Natural killer cell (primary cell): ENCODE measurements around the gene ACYP2. TPM values are rescaled to one million over a fixed set of nuclear protein-coding genes. Genes with fewer than 3 reads are reported as not detected.

Experiments
- ATAC-seq, 3 donors: fragments of 150-1000 bp in 2 of 3; fragments of 200-7000 bp in 1 of 3; cut with Tn5 transposase; 1 replicate in 1 of 3; 2 replicates in 2 of 3; pipeline ENCODE4 v1.10.0; 2021; ENCODE audit warnings: mild to moderate bottlenecking in 2 of 3, moderate library complexity in 2 of 3
- DNase-seq, 2 donors: peaks; one replicate each; pipeline versions ENCODE4 v3.0.0 to v3.0.0-alpha.2; 2013 to 2021; ENCODE audit warnings: mixed read lengths in 1 of 2
- H3K27ac ChIP-seq: one replicate; pipeline ENCODE4 v1.5.1; 2013; ENCODE audit warnings: mild to moderate bottlenecking, low read length
- H3K27me3 ChIP-seq: one replicate; pipeline ENCODE4 v1.6.1; 2013; ENCODE audit warnings: low read length; ENCODE audit not compliant: control insufficient read depth, insufficient read depth
- H3K36me3 ChIP-seq: one replicate; pipeline ENCODE4 v1.6.1; 2013; ENCODE audit warnings: low read length; ENCODE audit not compliant: control insufficient read depth, insufficient read depth
- H3K4me1 ChIP-seq: one replicate; pipeline ENCODE4 v1.6.1; 2013; ENCODE audit warnings: low read length; ENCODE audit not compliant: control insufficient read depth, insufficient read depth
- H3K4me3 ChIP-seq: one replicate; pipeline ENCODE4 v1.5.1; 2013; ENCODE audit warnings: low read length
- H3K9me3 ChIP-seq: one replicate; pipeline ENCODE4 v1.6.1; 2013; ENCODE audit warnings: low read length; ENCODE audit not compliant: control insufficient read depth, insufficient read depth
- H3K27ac Mint-ChIP-seq, 2 donors: one replicate each; pipeline ENCODE4 v1.8.0; 2022; ENCODE audit warnings: mild to moderate bottlenecking in 2 of 2, mixed read lengths in 2 of 2, moderate library complexity in 1 of 2
- H3K27me3 Mint-ChIP-seq, 2 donors: one replicate each; pipeline ENCODE4 v1.8.0; 2022; ENCODE audit warnings: low read depth in 2 of 2, mixed read lengths in 2 of 2
- H3K36me3 Mint-ChIP-seq: one replicate; pipeline ENCODE4 v1.8.0; 2022; ENCODE audit warnings: mixed read lengths
- H3K4me1 Mint-ChIP-seq, 2 donors: one replicate each; pipeline ENCODE4 v1.8.0; 2022; ENCODE audit warnings: mixed read lengths in 2 of 2
- H3K4me3 Mint-ChIP-seq: one replicate; pipeline ENCODE4 v1.8.0; 2022; ENCODE audit warnings: mild to moderate bottlenecking, moderate library complexity, mixed read lengths
- H3K9me3 Mint-ChIP-seq, 2 donors: one replicate each; pipeline ENCODE4 v1.8.0; 2022; ENCODE audit warnings: mixed read lengths in 2 of 2
- WGBS: methylation state at CpG from one replicate; pipeline ENCODE4 v1.1.7; 2013; ENCODE audit warnings: missing lambda C conversion rate; ENCODE audit not compliant: insufficient coverage; 5-methylcytosine and 5-hydroxymethylcytosine counted together
- intact Hi-C: fragments of 100-400 bp; cut with micrococcal nuclease; formaldehyde crosslinking; loops from one replicate; pipeline ENCODE4 v1.14.2; 2022
- total RNA-seq, 4 donors: library from RNA; stranded (reverse); fragments of 120-200 nt in 1 of 4; gene quantifications; one replicate each; pipeline versions ENCODE4 v1.2.3 to v1.2.4, GENCODE V29; 2013 to 2022
- TF ChIP-seq, protein P1 (sequence below): fragments of 200-600 bp; IDR thresholded peaks from one replicate; pipeline ENCODE4 v1.8.0; 2022; ENCODE audit warnings: antibody characterized with exemption

Gene ACYP2
- total RNA-seq, 3 donors from 2014 or later (not counting 1 experiment from before 2014, with no cell fraction given) = 14.3 to 18.1 (median 16.7) TPM

DNA sequence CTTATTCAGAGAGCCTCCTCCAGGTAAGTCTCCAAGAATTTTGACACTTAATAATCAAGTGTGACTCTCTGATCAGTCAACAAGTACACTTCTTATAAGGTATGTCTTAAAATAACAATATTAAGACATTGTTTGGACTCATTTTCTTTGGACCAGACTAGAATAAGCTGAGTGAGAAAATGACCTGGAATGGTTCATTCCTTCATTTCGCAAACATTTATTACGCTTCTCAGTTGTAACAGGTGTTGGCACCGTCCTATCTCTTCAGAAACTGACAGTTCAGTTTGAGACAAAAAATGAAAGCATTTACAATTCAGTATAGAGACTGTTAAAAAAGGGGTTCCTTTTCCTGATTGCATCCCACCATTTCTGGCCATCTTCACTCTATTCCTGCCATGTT is 94.0 kb downstream of the ACYP2 start:
- Histone ChIP-seq H3K27me3 (no peaks in the 10 kb centered on the region), H3K4me3 (no peak overlapping the region), H3K36me3 (no peaks in the 10 kb centered on the region), H3K4me1 (no peaks in the 10 kb centered on the region), H3K9me3 (no peaks in the 10 kb centered on the region), H3K27ac (no peak overlapping the region)
- TF ChIP-seq, protein P1, sequence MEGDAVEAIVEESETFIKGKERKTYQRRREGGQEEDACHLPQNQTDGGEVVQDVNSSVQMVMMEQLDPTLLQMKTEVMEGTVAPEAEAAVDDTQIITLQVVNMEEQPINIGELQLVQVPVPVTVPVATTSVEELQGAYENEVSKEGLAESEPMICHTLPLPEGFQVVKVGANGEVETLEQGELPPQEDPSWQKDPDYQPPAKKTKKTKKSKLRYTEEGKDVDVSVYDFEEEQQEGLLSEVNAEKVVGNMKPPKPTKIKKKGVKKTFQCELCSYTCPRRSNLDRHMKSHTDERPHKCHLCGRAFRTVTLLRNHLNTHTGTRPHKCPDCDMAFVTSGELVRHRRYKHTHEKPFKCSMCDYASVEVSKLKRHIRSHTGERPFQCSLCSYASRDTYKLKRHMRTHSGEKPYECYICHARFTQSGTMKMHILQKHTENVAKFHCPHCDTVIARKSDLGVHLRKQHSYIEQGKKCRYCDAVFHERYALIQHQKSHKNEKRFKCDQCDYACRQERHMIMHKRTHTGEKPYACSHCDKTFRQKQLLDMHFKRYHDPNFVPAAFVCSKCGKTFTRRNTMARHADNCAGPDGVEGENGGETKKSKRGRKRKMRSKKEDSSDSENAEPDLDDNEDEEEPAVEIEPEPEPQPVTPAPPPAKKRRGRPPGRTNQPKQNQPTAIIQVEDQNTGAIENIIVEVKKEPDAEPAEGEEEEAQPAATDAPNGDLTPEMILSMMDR = no peak
- no peak overlapping the region for H3K4me3 Mint-ChIP-seq
- ATAC-seq (no peak), DNase-seq (no peak)
- 97% methylated on average over 3 of the region's 3 CpGs for whole genome bisulfite sequencing
- H3K27ac Mint-ChIP-seq = no peak overlapping the region
- no peaks in the 10 kb centered on the region for H3K27me3 Mint-ChIP-seq
- H3K4me1 Mint-ChIP-seq = peaks cover 0 to 5% of the 10 kb centered on the region in 2 donors
- peaks cover 5% of the 10 kb centered on the region for H3K36me3 Mint-ChIP-seq
- no peaks in the 10 kb centered on the region for H3K9me3 Mint-ChIP-seq
- intact Hi-C loops = no loop called here

DNA sequence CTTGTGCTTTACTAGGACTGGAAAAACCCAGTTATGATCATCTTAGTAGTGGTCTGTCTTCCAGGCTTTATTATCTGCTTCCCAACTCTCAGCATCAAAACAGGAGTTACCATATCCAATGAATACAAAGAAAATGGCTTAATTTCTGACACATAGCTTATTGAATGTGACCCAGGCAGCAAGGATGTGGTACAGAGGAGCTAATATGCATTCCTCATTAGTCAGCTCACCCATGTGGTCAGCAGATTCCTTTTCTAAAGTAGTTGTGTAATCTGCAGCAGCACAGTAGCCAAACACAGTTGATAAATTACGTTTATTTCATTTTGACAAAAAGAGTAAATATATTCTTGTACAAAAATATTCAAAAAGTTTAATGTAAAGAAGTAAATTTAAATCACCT is 97.0 kb downstream of the ACYP2 start:
- no peaks in the 10 kb centered on the region for H3K4me1 Mint-ChIP-seq
- DNase-seq (no peak), ATAC-seq (no peak)
- H3K9me3 Mint-ChIP-seq = peaks cover 0 to 4% of the 10 kb centered on the region in 2 donors
- no peaks in the 10 kb centered on the region for H3K27me3 Mint-ChIP-seq
- no CpG with 5 or more reads among the region's 1 CpG for WGBS
- intact Hi-C loops = no loop called here
- H3K36me3 Mint-ChIP-seq = peaks cover 14% of the 10 kb centered on the region
- Histone ChIP-seq H3K4me1 (no peaks in the 10 kb centered on the region), H3K36me3 (no peaks in the 10 kb centered on the region), H3K9me3 (no peaks in the 10 kb centered on the region), H3K27me3 (no peaks in the 10 kb centered on the region), H3K27ac (no peak overlapping the region), H3K4me3 (no peak overlapping the region)
- TF ChIP-seq, protein P1 = no peak
- H3K27ac Mint-ChIP-seq = no peak overlapping the region
- H3K4me3 Mint-ChIP-seq = no peak overlapping the region

DNA sequence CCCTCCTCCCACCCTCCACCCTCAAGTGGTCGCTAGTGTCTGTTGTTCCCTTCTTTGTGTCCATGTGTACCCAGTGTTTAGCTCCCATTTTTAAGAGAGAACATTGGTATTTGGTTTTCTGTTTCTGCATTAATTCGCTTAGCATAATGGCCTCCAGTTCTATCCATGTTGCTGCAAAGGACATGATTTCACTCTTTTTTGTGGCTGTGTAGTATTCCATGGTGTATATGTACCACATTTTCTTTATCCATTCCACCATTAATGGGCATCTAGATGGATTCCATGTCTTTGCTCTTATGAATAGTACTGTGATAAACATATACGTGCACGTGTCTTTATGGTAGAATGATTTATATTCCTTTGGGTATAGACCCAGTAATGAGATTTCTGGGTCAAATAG is 97.7 kb downstream of the ACYP2 start:
- ATAC-seq = no peak
- intact Hi-C loops = no loop called here
- no peak overlapping the region for H3K4me3 Mint-ChIP-seq
- Histone ChIP-seq H3K27me3 (no peaks in the 10 kb centered on the region), H3K4me1 (no peaks in the 10 kb centered on the region), H3K4me3 (no peak overlapping the region), H3K27ac (no peak overlapping the region), H3K9me3 (no peaks in the 10 kb centered on the region), H3K36me3 (no peaks in the 10 kb centered on the region)
- peaks cover 0 to 4% of the 10 kb centered on the region in 2 donors for H3K9me3 Mint-ChIP-seq
- no peaks in the 10 kb centered on the region for H3K27me3 Mint-ChIP-seq
- H3K36me3 Mint-ChIP-seq = peaks cover 14% of the 10 kb centered on the region
- no peaks in the 10 kb centered on the region for H3K4me1 Mint-ChIP-seq
- TF ChIP-seq, protein P1 = no peak
- DNase-seq = no peak
- 82% methylated on average over 2 of the region's 4 CpGs for WGBS
- H3K27ac Mint-ChIP-seq = no peak overlapping the region

DNA sequence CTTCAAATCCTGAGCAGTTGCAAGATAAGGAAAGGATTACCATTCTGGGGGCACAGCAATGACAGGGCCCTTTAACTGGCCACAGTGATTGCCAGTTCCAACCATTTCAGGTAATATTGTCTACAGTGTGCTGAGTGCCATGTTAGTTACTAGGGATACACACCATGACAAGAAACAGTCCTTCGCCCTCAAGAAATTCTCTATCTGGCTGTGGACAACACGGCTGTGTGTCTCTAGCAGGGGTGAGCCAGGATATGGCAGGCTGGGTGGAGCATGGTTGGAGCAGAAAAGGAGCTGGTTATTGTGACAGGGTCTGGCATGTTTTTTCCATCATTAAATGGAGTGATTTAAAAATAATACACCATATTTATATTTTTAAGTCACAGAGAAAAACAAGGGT is 109.6 kb downstream of the ACYP2 start:
- Histone ChIP-seq H3K27ac (no peak overlapping the region), H3K36me3 (no peaks in the 10 kb centered on the region), H3K4me1 (no peaks in the 10 kb centered on the region), H3K27me3 (no peaks in the 10 kb centered on the region), H3K9me3 (no peaks in the 10 kb centered on the region), H3K4me3 (no peak overlapping the region)
- intact Hi-C loops = no loop called here
- DNase-seq (no peak), ATAC-seq (no peak)
- H3K4me3 Mint-ChIP-seq = no peak overlapping the region
- TF ChIP-seq, protein P1 = no peak
- H3K9me3 Mint-ChIP-seq = no peaks in the 10 kb centered on the region
- H3K4me1 Mint-ChIP-seq = no peaks in the 10 kb centered on the region
- H3K36me3 Mint-ChIP-seq = no peaks in the 10 kb centered on the region
- no peak overlapping the region for H3K27ac Mint-ChIP-seq
- whole genome bisulfite sequencing = 100% methylated on average over 2 of the region's 2 CpGs
- H3K27me3 Mint-ChIP-seq = no peaks in the 10 kb centered on the region
